ENCODE results near the gene ANKRD6. TPM values are rescaled to one million over a fixed set of nuclear protein-coding genes. Genes with fewer than 3 reads are reported as not detected.

ANKRD6 gene
- total and polyA plus RNA-seq, 8 donors = 14.1 to 50.7 (median 37.2) TPM

DNA sequence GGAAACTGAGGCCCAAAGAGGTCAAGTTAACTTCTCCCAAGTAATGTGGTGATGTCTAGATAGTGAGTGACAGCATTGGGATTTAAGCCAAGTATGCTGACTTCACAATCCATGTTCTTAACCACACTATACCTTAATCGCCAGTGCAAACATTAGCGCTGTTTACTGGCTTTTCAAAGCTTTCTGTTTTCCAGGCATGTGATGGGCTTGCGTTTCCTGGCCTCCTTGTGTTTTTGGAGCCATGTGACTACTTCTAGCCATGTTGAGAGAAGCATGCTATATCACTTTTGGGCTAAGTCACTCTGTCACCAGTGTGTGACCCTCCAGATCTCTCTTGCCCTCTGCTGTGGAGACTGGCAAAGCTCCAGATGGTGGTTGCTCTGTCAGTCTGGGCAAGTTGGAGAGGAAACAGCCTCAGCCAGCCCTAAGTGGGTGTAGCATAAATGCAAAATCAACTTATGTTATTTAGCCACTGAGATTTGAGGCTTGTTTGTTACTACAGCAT lies 76.9 kb downstream of the ANKRD6 start:
- TF ChIP-seq, protein P1, sequence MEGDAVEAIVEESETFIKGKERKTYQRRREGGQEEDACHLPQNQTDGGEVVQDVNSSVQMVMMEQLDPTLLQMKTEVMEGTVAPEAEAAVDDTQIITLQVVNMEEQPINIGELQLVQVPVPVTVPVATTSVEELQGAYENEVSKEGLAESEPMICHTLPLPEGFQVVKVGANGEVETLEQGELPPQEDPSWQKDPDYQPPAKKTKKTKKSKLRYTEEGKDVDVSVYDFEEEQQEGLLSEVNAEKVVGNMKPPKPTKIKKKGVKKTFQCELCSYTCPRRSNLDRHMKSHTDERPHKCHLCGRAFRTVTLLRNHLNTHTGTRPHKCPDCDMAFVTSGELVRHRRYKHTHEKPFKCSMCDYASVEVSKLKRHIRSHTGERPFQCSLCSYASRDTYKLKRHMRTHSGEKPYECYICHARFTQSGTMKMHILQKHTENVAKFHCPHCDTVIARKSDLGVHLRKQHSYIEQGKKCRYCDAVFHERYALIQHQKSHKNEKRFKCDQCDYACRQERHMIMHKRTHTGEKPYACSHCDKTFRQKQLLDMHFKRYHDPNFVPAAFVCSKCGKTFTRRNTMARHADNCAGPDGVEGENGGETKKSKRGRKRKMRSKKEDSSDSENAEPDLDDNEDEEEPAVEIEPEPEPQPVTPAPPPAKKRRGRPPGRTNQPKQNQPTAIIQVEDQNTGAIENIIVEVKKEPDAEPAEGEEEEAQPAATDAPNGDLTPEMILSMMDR (IDR thresholded peaks at IDR 0.05) = no peak
- Histone ChIP-seq H3K27me3 (no peaks in the 10 kb centered on the region), H3K9me3 (no peaks in the 10 kb centered on the region), H3K4me3 (no peak overlapping the region), H3K27ac (peak overlapping the region in 1 of 2 donors; percentile 4), H3K4me1 (peaks cover 0 to 5% of the 10 kb centered on the region in 2 donors), H3K36me3 (no peaks in the 10 kb centered on the region)
- intact Hi-C loops (cut with DNase I) = no loop called here
- peak; percentile 32 for ATAC-seq
- DNase-seq = peak in 1 of 4 donors; percentile 12

DNA sequence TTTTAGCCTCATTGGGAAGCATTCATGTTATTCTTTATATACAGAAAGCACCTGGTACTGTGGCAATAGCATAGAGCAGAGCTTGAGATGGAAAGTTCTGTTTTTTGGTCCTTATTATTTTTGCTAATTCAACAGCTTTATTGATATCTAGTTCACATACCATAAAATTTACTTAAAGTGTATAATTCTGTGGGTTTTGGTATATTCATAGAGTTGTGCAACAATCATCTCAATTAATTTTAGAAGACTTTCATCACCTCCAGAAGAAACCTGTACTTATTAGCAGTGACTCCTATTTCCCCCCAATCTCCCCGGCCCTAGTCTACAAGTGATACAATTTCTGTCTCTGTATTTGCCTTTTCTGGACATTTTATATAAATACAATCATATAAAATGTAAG lies 77.4 kb downstream of the ANKRD6 start:
- Histone ChIP-seq H3K4me3 (no peak overlapping the region), H3K9me3 (no peaks in the 10 kb centered on the region), H3K27me3 (no peaks in the 10 kb centered on the region), H3K27ac (no peak overlapping the region), H3K36me3 (no peaks in the 10 kb centered on the region), H3K4me1 (peaks cover 0 to 5% of the 10 kb centered on the region in 2 donors)
- ATAC-seq = no peak
- no peak for DNase-seq
- intact Hi-C loops (cut with DNase I) = no loop called here
- TF ChIP-seq, protein P1 (IDR thresholded peaks at IDR 0.05) = no peak

DNA sequence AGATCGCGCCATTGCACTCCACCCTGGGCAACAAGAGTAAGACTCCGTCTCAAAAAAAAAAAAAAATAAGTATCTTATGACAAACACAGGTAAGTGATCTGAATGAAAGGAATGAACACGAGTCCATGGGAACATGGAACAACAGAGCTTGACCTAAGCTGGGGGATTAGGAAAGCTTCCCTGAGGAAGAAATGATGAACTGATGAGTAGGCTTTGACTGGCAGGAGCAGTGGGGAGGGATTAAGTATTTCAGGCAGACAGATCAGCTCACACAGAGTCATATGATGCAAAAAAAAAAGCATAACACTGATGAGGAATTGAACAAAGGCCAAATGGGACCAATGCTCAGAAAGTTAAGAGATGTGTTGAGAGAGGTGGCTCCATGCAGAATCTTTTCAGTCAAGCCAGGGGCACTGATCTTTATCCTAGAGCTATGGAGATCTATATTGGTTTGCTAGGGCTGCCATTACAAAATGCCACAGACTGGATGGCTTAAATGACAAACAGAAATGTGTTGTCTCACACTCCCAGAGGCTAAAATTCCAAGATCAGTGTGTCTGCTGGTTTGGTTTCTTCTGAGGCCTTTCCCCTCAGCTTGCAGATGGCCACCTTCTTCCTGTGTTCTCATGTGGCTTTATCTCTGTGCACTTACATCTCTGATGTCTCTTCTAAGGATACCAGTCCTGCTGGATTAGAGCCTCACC lies 85.6 kb downstream of the ANKRD6 start:
- H3K4me1 ChIP-seq = no peaks in the 10 kb centered on the region
- TF ChIP-seq, protein P1 (IDR thresholded peaks at IDR 0.05) = no peak
- H3K4me3 ChIP-seq = no peak overlapping the region
- ATAC-seq = no peak
- no peaks in the 10 kb centered on the region for H3K9me3 ChIP-seq
- H3K36me3 ChIP-seq = no peaks in the 10 kb centered on the region
- no peaks in the 10 kb centered on the region for H3K27me3 ChIP-seq
- no peak overlapping the region for H3K27ac ChIP-seq
- intact Hi-C loops (cut with DNase I) = no loop called here
- DNase-seq = no peak

DNA sequence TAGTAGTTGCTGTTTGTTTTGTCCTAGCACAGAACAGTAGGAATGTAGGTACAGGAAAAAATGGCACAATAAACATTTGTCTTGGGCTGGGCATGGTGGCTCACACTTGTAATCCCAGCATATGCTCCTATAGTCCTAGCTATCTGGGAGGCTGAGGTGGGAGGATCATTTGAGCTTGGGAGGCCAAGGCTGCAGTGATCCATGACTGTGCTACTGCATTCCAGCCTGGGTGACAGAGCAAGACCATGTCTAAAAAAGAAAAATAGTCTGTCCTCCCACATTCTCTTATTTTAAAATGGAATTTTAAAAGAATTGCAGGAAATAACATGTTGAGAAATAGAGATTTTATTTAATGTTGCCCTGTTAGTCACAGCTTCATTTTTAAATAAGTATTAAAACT lies 87.8 kb downstream of the ANKRD6 start:
- no peaks in the 10 kb centered on the region for H3K9me3 ChIP-seq
- DNase-seq (no peak), ATAC-seq (no peak)
- intact Hi-C loops (cut with DNase I) = no loop called here
- TF ChIP-seq, protein P1 (IDR thresholded peaks at IDR 0.05) = no peak
- H3K27ac ChIP-seq = no peak overlapping the region
- H3K36me3 ChIP-seq = no peaks in the 10 kb centered on the region
- H3K4me1 ChIP-seq = no peaks in the 10 kb centered on the region
- H3K27me3 ChIP-seq = no peaks in the 10 kb centered on the region
- no peak overlapping the region for H3K4me3 ChIP-seq

DNA sequence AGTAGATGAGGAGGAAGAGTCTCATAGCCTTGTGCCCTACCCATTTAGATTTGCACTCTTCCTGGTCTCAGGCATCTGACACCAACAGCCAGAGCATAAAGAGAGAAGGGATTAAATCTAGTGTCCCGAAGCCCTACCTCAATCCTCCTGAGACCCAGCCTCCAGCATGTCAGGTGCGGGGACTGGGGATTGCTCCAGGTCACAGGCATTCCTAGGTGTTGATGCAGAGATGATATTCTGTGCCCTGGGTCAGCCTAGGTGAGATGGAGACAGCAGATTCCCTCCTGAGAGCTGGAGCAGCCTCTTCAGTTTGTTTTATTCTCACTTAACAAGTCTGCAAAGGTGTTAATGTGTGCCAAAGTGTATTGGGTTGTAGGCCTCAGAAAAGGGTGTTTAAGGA lies 89.8 kb downstream of the ANKRD6 start:
- no peaks in the 10 kb centered on the region for H3K9me3 ChIP-seq
- H3K4me3 ChIP-seq = no peak overlapping the region
- H3K4me1 ChIP-seq = no peaks in the 10 kb centered on the region
- H3K36me3 ChIP-seq = no peaks in the 10 kb centered on the region
- no peaks in the 10 kb centered on the region for H3K27me3 ChIP-seq
- no peak for ATAC-seq
- no peak for DNase-seq
- no peak overlapping the region for H3K27ac ChIP-seq
- TF ChIP-seq, protein P1 (IDR thresholded peaks at IDR 0.05) = no peak
- intact Hi-C loops (cut with DNase I) = no loop called here
